ENCODE data around the gene BRINP1.

- peak; percentile 41 for TF ChIP-seq CTCF (IDR thresholded peaks at IDR 0.05)
- TF ChIP-seq POLR2AphosphoS5 (IDR thresholded peaks at IDR 0.05; ENCODE audit: low read depth, low read length): no peak
- TF ChIP-seq REST (IDR thresholded peaks at IDR 0.05; ENCODE audit: insufficient read depth in 1 of 2, low read depth in 2 of 2, low read length in 1 of 2): no peak
- no peak for TF ChIP-seq SIN3A (IDR thresholded peaks at IDR 0.05; ENCODE audit: borderline replicate concordance, insufficient read depth, low read depth, low read length)
These were observed 85.1 kb downstream of the BRINP1 start for GRCh38 chr9:119284118-119284517.

Data from Panc1 (cell line).